Body of pancreas (tissue), 4 donors: ENCODE results near the gene CDKL5.

ENCODE experiments used
- CTCF ChIP-seq, 7 experiments: fragments of 450-650 bp in 4 of 7; fragments of 200-600 bp in 3 of 7; sonication (generic) in 3 of 7; IDR thresholded peaks; one replicate each; pipeline ENCODE4 v1.5.1; 2016 to 2019; ENCODE audit warnings: antibody characterized with exemption in 7 of 7
- POLR2A ChIP-seq, 3 donors: fragments of 450-650 bp; IDR thresholded peaks; one replicate each; pipeline ENCODE4 v1.6.1; 2016; ENCODE audit warnings: antibody characterized with exemption in 3 of 3, mild to moderate bottlenecking in 2 of 3

GRCh38 chrX:18455384-18455783 lies 30.0 kb downstream of the CDKL5 start:
- no peak for TF ChIP-seq CTCF (IDR thresholded peaks at IDR 0.05)
- no peak for TF ChIP-seq POLR2A (IDR thresholded peaks at IDR 0.05)
